Lower leg skin (tissue), 3 donors: ENCODE measurements around the gene PCDH9.

Experiments used
- CTCF ChIP-seq, 3 donors: fragments of 450-650 bp; IDR thresholded peaks; one replicate each; pipeline ENCODE4 v1.5.1; 2016; ENCODE audit warnings: antibody characterized with exemption in 3 of 3, mild to moderate bottlenecking in 3 of 3, moderate library complexity in 2 of 3
- POLR2A ChIP-seq, 2 donors: fragments of 450-650 bp; IDR thresholded peaks; one replicate each; pipeline ENCODE4 v1.6.1; 2016 to 2017; ENCODE audit warnings: antibody characterized with exemption in 2 of 2, mild to moderate bottlenecking in 1 of 2, moderate library complexity in 1 of 2

- no peak for TF ChIP-seq POLR2A (IDR thresholded peaks at IDR 0.05)
- TF ChIP-seq CTCF (IDR thresholded peaks at IDR 0.05), result no peak
Observed at GRCh38 chr13:66469745-66470144, 760.4 kb downstream of the PCDH9 start.
